Measurements from ENCODE around the gene SLC39A11.

DNA sequence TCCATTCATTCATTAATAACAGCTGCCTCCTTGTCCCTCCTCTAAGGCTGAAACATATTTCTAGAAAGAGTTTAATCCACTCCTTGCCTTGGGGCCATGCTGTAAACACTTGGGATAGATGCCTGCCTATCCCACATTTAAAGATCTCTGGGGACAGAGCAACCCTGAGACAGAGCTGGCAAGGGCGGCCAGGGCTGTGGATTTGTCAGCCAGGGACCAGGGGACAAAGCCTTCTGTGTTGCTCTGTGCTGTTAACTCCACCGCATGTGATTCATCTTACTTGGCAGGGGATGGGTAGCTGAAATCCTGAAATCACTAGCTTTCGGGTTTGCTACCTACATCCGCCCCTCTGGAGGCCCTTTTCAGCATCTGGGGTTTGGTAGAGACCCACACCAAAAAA lies 392.9 kb downstream of the SLC39A11 start:
- TF ChIP-seq, protein P1, sequence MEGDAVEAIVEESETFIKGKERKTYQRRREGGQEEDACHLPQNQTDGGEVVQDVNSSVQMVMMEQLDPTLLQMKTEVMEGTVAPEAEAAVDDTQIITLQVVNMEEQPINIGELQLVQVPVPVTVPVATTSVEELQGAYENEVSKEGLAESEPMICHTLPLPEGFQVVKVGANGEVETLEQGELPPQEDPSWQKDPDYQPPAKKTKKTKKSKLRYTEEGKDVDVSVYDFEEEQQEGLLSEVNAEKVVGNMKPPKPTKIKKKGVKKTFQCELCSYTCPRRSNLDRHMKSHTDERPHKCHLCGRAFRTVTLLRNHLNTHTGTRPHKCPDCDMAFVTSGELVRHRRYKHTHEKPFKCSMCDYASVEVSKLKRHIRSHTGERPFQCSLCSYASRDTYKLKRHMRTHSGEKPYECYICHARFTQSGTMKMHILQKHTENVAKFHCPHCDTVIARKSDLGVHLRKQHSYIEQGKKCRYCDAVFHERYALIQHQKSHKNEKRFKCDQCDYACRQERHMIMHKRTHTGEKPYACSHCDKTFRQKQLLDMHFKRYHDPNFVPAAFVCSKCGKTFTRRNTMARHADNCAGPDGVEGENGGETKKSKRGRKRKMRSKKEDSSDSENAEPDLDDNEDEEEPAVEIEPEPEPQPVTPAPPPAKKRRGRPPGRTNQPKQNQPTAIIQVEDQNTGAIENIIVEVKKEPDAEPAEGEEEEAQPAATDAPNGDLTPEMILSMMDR (conservative IDR thresholded peaks at IDR 0.05 in 1 of 2, IDR thresholded peaks at IDR 0.05 in 1 of 2; ENCODE audit: low read depth in 1 of 2, low read length in 2 of 2), result no peak
- TF ChIP-seq EZH2 (IDR thresholded peaks at IDR 0.05; ENCODE audit: low read length, missing control alignments), result no peak

All from fibroblast of lung (primary cell).